Measurements from ENCODE around the gene FAM53B.
A peak's percentile ranks its signal among the peaks of the same experiment; 100 is the strongest.

DNA sequence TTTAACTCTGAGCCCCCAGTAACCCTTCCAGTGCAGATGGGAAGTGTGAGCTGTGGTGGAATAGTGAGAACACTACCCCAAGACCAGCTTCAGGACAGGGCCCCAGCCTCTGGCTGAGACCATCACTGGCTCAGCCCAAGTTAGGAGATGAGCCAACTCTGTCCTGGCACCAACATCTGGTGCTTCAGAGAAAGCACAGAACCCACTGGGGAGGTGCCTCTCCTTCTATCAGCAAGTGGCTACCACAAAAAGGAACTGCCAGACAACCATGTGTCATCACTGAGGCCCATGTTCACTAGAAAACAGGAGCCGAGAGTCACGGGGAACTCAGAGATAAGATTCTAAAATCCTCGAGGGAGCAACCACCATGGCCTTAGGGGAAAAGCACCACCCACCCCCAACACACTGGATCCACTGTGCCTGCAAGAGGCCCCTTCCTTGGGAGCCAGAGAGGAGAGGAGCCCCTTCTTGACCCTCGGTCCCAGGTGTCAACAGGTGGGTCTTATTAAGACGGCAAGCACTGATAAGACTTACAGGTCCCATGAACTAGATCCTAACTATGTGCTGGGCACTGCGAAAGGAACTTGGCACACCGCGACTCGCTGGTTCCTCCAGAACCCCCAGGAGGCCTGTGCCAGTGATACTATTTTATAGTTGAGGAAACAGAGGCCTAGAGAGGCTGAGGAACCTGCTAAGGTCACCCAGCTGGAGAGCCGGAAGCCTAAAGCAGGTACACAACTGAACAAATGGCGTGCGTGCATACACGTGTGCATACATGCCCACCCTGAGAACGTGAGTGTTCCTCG lies 102.7 kb downstream of the FAM53B start:
- TF ChIP-seq POLR2A (IDR thresholded peaks at IDR 0.05; ENCODE audit: low read depth, low read length) (no peak), POLR2AphosphoS5 (IDR thresholded peaks at IDR 0.05; ENCODE audit: low read depth, low read length) (no peak), TAF1 (IDR thresholded peaks at IDR 0.05; ENCODE audit: borderline replicate concordance, low read depth, low read length) (0 out of 2 replicates have a peak, but pooled peaks have one; percentile 9)

Measured in GM12892 (cell line).